Stimulated activated CD4-positive, alpha-beta T cell treated with anti-CD3 and anti-CD28 coated beads, Interleukin-4, amount 100 ng/mL, for 48 hours (primary cell): ENCODE data around the gene FGF23.
"Not testable (repeated sequence)": the region's sequence is repeated elsewhere in the genome, so short reads cannot be mapped to it uniquely, and the experiment has no call there.

ENCODE experiments used
- DNase-seq, 2 donors: peaks; one replicate each; pipeline ENCODE4 v3.0.0-alpha.2; 2020; ENCODE audit warnings: low read depth in 2 of 2

FGF23 gene

GRCh38 chr12:4379405-4379804 is at the start of gene FGF23:
Gene FGF23, minus strand, starts transcription at chr12:4379712. Its CDS starts 130 bp downstream, at chr12:4379582.
- DNase-seq, result no peak

- no peak for DNase-seq
These were observed 44.9 kb upstream of the FGF23 start for GRCh38 chr12:4424422-4424821.

- no peak for DNase-seq
These were observed 44.1 kb upstream of the FGF23 start for GRCh38 chr12:4423528-4424195.

- no peak for DNase-seq
These were observed 43.5 kb upstream of the FGF23 start for GRCh38 chr12:4422985-4423384.

GRCh38 chr12:4421590-4422031 is 42.1 kb upstream of the FGF23 start:
- peak in 1 of 2 donors; percentile 14 for DNase-seq

GRCh38 chr12:4420138-4420670 is 40.7 kb upstream of the FGF23 start:
- DNase-seq, result no peak

GRCh38 chr12:4418913-4419312 is 39.4 kb upstream of the FGF23 start:
- DNase-seq, result no peak

- no peak for DNase-seq
These were observed 38.4 kb upstream of the FGF23 start for GRCh38 chr12:4417936-4418335.

- DNase-seq, result no peak
These were observed 37.9 kb upstream of the FGF23 start for GRCh38 chr12:4417455-4417854.

- no peak for DNase-seq
These were observed 36.8 kb upstream of the FGF23 start for GRCh38 chr12:4416276-4416675.

- DNase-seq, result no peak
These were observed 33.0 kb upstream of the FGF23 start for GRCh38 chr12:4412465-4412864.

- DNase-seq, result no peak
These were observed 32.5 kb upstream of the FGF23 start for GRCh38 chr12:4412056-4412455.

- DNase-seq, result no peak
These were observed 27.6 kb upstream of the FGF23 start for GRCh38 chr12:4407136-4407535.

- not testable (repeated sequence) for DNase-seq
These were observed 25.5 kb upstream of the FGF23 start for GRCh38 chr12:4404877-4405637.

- no peak for DNase-seq
These were observed 23.5 kb upstream of the FGF23 start for GRCh38 chr12:4402996-4403395.

GRCh38 chr12:4401117-4401516 is 21.6 kb upstream of the FGF23 start:
- no peak for DNase-seq

GRCh38 chr12:4395818-4396217 is 16.3 kb upstream of the FGF23 start:
- no peak for DNase-seq

- DNase-seq, result no peak
These were observed 13.7 kb upstream of the FGF23 start for GRCh38 chr12:4393211-4393610.

- DNase-seq, result no peak
These were observed 12.8 kb upstream of the FGF23 start for GRCh38 chr12:4392223-4392742.

- DNase-seq, result no peak
These were observed 9.2 kb upstream of the FGF23 start for GRCh38 chr12:4388662-4389061.

- DNase-seq, result no peak
These were observed 8.5 kb upstream of the FGF23 start for GRCh38 chr12:4388032-4388431.

- no peak for DNase-seq
These were observed 8.1 kb upstream of the FGF23 start for GRCh38 chr12:4387607-4388006.

- no peak for DNase-seq
These were observed 7.3 kb upstream of the FGF23 start for GRCh38 chr12:4386801-4387200.
